CD8-positive, alpha-beta memory T cell (primary cell): ENCODE data around the gene NAE1. TPM values are rescaled to one million over a fixed set of nuclear protein-coding genes. Genes with fewer than 3 reads are reported as not detected.

Experiments used
- CTCF ChIA-PET: fragments of 350-600 bp; sonication (Branson Sonifier 250); formaldehyde crosslinking; loops from one replicate; lab custom pipeline; 2021; ENCODE audit warnings: antibody characterized with exemption; lab: Charles Lee
- POLR2A ChIA-PET: fragments of 350-600 bp; sonication (Branson Sonifier 250); formaldehyde crosslinking; loops from one replicate; lab custom pipeline; 2021; ENCODE audit warnings: antibody characterized with exemption; lab: Charles Lee
- DNase-seq, 5 donors: peaks; one replicate each; pipeline versions ENCODE4 v3.0.0 to v3.0.0-alpha.2; 2020 to 2022; ENCODE audit warnings: mixed read lengths in 1 of 5
- H3K27ac ChIP-seq: one replicate; pipeline ENCODE4 v1.7.0; 2013; ENCODE audit warnings: low read depth, mild to moderate bottlenecking, low read length, moderate library complexity
- H3K27me3 ChIP-seq: 2 replicates; pipeline ENCODE4 v1.7.0; 2013; ENCODE audit warnings: low read length, mild to moderate bottlenecking; ENCODE audit not compliant: insufficient read depth, poor library complexity, severe bottlenecking
- H3K36me3 ChIP-seq: 2 replicates; pipeline ENCODE4 v1.7.0; 2013; ENCODE audit warnings: mild to moderate bottlenecking, low read length, moderate library complexity; ENCODE audit not compliant: insufficient read depth
- H3K4me1 ChIP-seq: 2 replicates; pipeline ENCODE4 v1.7.0; 2013; ENCODE audit warnings: mild to moderate bottlenecking, low read length, moderate library complexity; ENCODE audit not compliant: insufficient read depth
- H3K4me3 ChIP-seq: 2 replicates; pipeline ENCODE4 v1.7.0; 2013; ENCODE audit warnings: mild to moderate bottlenecking, low read length
- H3K9me3 ChIP-seq: 2 replicates; pipeline ENCODE4 v1.7.0; 2013; ENCODE audit warnings: mild to moderate bottlenecking, low read length
- H3K27ac Mint-ChIP-seq, 8 donors: one replicate each; pipeline ENCODE4 v1.8.0; 2020 to 2021; ENCODE audit warnings: mixed read lengths in 8 of 8, mild to moderate bottlenecking in 6 of 8, inconsistent platforms in 3 of 8, moderate library complexity in 3 of 8
- H3K27me3 Mint-ChIP-seq, 2 donors: one replicate each; pipeline ENCODE4 v1.8.0; 2020 to 2021; ENCODE audit warnings: mixed read lengths in 2 of 2, mild to moderate bottlenecking in 1 of 2, moderate library complexity in 1 of 2
- H3K36me3 Mint-ChIP-seq, 3 donors: one replicate each; pipeline ENCODE4 v1.8.0; 2020 to 2021; ENCODE audit warnings: mixed read lengths in 3 of 3, inconsistent platforms in 1 of 3, mild to moderate bottlenecking in 1 of 3
- H3K4me1 Mint-ChIP-seq, 3 donors: one replicate each; pipeline ENCODE4 v1.8.0; 2020 to 2021; ENCODE audit warnings: mixed read lengths in 3 of 3, inconsistent platforms in 1 of 3, mild to moderate bottlenecking in 1 of 3
- H3K4me3 Mint-ChIP-seq, 7 donors: one replicate each; pipeline ENCODE4 v1.8.0; 2020 to 2021; ENCODE audit warnings: mixed read lengths in 7 of 7, mild to moderate bottlenecking in 6 of 7, moderate library complexity in 4 of 7, inconsistent platforms in 2 of 7
- H3K9me3 Mint-ChIP-seq, 5 donors: one replicate each; pipeline ENCODE4 v1.8.0; 2020 to 2022; ENCODE audit warnings: mixed read lengths in 5 of 5, mild to moderate bottlenecking in 3 of 5, moderate library complexity in 2 of 5, inconsistent platforms in 1 of 5
- polyA plus RNA-seq: library from polyadenylated mRNA; unstranded; fragments of 300-500 nt; fragmentation: Illumina TruSeq; gene quantifications from one replicate; pipeline ENCODE4 v1.2.3, GENCODE V29; 2021
- total RNA-seq, 2 experiments: library from RNA; stranded (reverse); gene quantifications; one replicate each; pipeline ENCODE4 v1.2.3, GENCODE V29; 2021

NAE1 gene
- total and polyA plus RNA-seq, 3 experiments from 2014 or later = 76.6 to 110 (median 105) TPM

- H3K4me1 ChIP-seq = no peaks in the 10 kb centered on the region
- H3K9me3 ChIP-seq = no peaks in the 10 kb centered on the region
- no peak overlapping the region for H3K27ac ChIP-seq
- peaks cover 0 to 11% (median 3%) of the 10 kb centered on the region in 3 donors for H3K36me3 Mint-ChIP-seq
- ChIA-PET POLR2A (no interaction called here), CTCF (no interaction called here)
- no peak for DNase-seq
- H3K27ac Mint-ChIP-seq = no peak overlapping the region
- H3K4me1 Mint-ChIP-seq = no peaks in the 10 kb centered on the region
- no peak overlapping the region for H3K4me3 ChIP-seq
- H3K36me3 ChIP-seq = no peaks in the 10 kb centered on the region
- H3K4me3 Mint-ChIP-seq = no peak overlapping the region
- H3K27me3 Mint-ChIP-seq = peaks cover 0 to 1% of the 10 kb centered on the region in 2 donors
- H3K9me3 Mint-ChIP-seq = peaks cover 0 to 1% (median 0%) of the 10 kb centered on the region in 5 donors
- no peaks in the 10 kb centered on the region for H3K27me3 ChIP-seq
Measured at GRCh38 chr16:66774981-66775380, 55.8 kb downstream of the NAE1 start.

- no peaks in the 10 kb centered on the region for H3K9me3 ChIP-seq
- Mint-ChIP-seq H3K36me3 (no peaks in the 10 kb centered on the region), H3K27ac (no peak overlapping the region), H3K27me3 (peaks cover 1 to 2% of the 10 kb centered on the region in 2 donors), H3K4me3 (no peak overlapping the region), H3K4me1 (no peaks in the 10 kb centered on the region), H3K9me3 (no peaks in the 10 kb centered on the region)
- H3K27ac ChIP-seq = no peak overlapping the region
- H3K4me3 ChIP-seq = no peak overlapping the region
- H3K36me3 ChIP-seq = no peaks in the 10 kb centered on the region
- DNase-seq = no peak
- no peaks in the 10 kb centered on the region for H3K27me3 ChIP-seq
- CTCF ChIA-PET = no interaction called here
- no peaks in the 10 kb centered on the region for H3K4me1 ChIP-seq
- POLR2A ChIA-PET = no interaction called here
Measured at GRCh38 chr16:66758086-66758485, 72.7 kb downstream of the NAE1 start.

- Histone ChIP-seq H3K36me3 (no peaks in the 10 kb centered on the region), H3K27me3 (no peaks in the 10 kb centered on the region), H3K4me1 (peaks cover 17% of the 10 kb centered on the region), H3K27ac (no peak overlapping the region), H3K4me3 (no peak overlapping the region), H3K9me3 (no peaks in the 10 kb centered on the region)
- Mint-ChIP-seq H3K36me3 (peaks cover 0 to 11% (median 0%) of the 10 kb centered on the region in 3 donors), H3K27me3 (peaks cover 8 to 14% of the 10 kb centered on the region in 2 donors), H3K4me1 (peaks cover 16 to 19% (median 18%) of the 10 kb centered on the region in 3 donors), H3K9me3 (no peaks in the 10 kb centered on the region), H3K4me3 (no peak overlapping the region), H3K27ac (no peak overlapping the region)
- ChIA-PET CTCF (interaction anchor here (1.3 kb wide), 1 partner anchor 348 kb away, joined by 4 read pairs; no protein-coding TSS in a partner anchor), POLR2A (no interaction called here)
- no peak for DNase-seq
Measured at GRCh38 chr16:66754819-66755218, 76.0 kb downstream of the NAE1 start.

- H3K27me3 Mint-ChIP-seq = peaks cover 8 to 14% of the 10 kb centered on the region in 2 donors
- peaks cover 23% of the 10 kb centered on the region for H3K4me1 ChIP-seq
- H3K36me3 Mint-ChIP-seq = peaks cover 0 to 16% (median 0%) of the 10 kb centered on the region in 3 donors
- H3K27ac Mint-ChIP-seq = no peak overlapping the region
- no peak for DNase-seq
- H3K4me3 ChIP-seq = no peak overlapping the region
- peaks cover 22 to 25% (median 24%) of the 10 kb centered on the region in 3 donors for H3K4me1 Mint-ChIP-seq
- ChIA-PET POLR2A (no interaction called here), CTCF (interaction anchor here (1.3 kb wide), 1 partner anchor 347 kb away, joined by 4 read pairs; no protein-coding TSS in a partner anchor)
- no peaks in the 10 kb centered on the region for H3K27me3 ChIP-seq
- H3K27ac ChIP-seq = no peak overlapping the region
- H3K36me3 ChIP-seq = peaks cover under 1% of the 10 kb centered on the region
- no peaks in the 10 kb centered on the region for H3K9me3 ChIP-seq
- H3K4me3 Mint-ChIP-seq = no peak overlapping the region
- H3K9me3 Mint-ChIP-seq = no peaks in the 10 kb centered on the region
Measured at GRCh38 chr16:66754211-66754610, 76.6 kb downstream of the NAE1 start.

- H3K27me3 Mint-ChIP-seq = peaks cover 8 to 14% of the 10 kb centered on the region in 2 donors
- Histone ChIP-seq H3K36me3 (peaks cover 4% of the 10 kb centered on the region), H3K27ac (no peak overlapping the region), H3K4me1 (peaks cover 27% of the 10 kb centered on the region), H3K9me3 (no peaks in the 10 kb centered on the region), H3K27me3 (no peaks in the 10 kb centered on the region), H3K4me3 (no peak overlapping the region)
- H3K27ac Mint-ChIP-seq = peak overlapping the region in 1 of 8 donors; percentile 51
- peaks cover 32 to 35% (median 35%) of the 10 kb centered on the region in 3 donors for H3K4me1 Mint-ChIP-seq
- POLR2A ChIA-PET = interaction anchor here (0.5 to 0.6 kb wide), 2 partner anchors 126 to 1564 kb away, joined by 3 to 9 read pairs; no protein-coding TSS in a partner anchor
- peaks cover 0 to 26% (median 0%) of the 10 kb centered on the region in 3 donors for H3K36me3 Mint-ChIP-seq
- DNase-seq = no peak
- H3K9me3 Mint-ChIP-seq = no peaks in the 10 kb centered on the region
- CTCF ChIA-PET = interaction anchor here (1.4 to 2.9 kb wide), 4 partner anchors 12 to 276 kb away, joined by 3 to 14 read pairs (median 4); no protein-coding TSS in a partner anchor
- H3K4me3 Mint-ChIP-seq = peak overlapping the region in 3 of 7 donors; percentile 79 to 94 (median 92)
Measured at GRCh38 chr16:66752958-66753357, 77.8 kb downstream of the NAE1 start.

Other genes with a start within 250 kb of the NAE1 start
- 10 to 100 TPM; 68.0 to 71.8 TPM for gene CMTM3, start 226.3 kb downstream of the NAE1 start, total RNA-seq
- 131 TPM for gene CMTM3, start 226.3 kb downstream of the NAE1 start, polyA plus RNA-seq
- gene CMTM4, start 134.2 kb downstream of the NAE1 start, total RNA-seq = 1 to 10 TPM; 4.1 to 4.4 TPM
- 0.20 TPM for gene CMTM4, start 134.2 kb downstream of the NAE1 start, polyA plus RNA-seq
- gene DYNC1LI2, start 79.4 kb downstream of the NAE1 start, total RNA-seq = 10 to 100 TPM; 50.5 to 53.8 TPM
- 35.0 TPM for gene DYNC1LI2, start 79.4 kb downstream of the NAE1 start, polyA plus RNA-seq
- gene TERB1, start 29.4 kb downstream of the NAE1 start, total RNA-seq = under 1 TPM in 1 of 2 experiments, not detected in 1; 0.20 TPM
- not detected for gene TERB1, start 29.4 kb downstream of the NAE1 start, polyA plus RNA-seq
- not detected for gene CA7, start 13.4 kb upstream of the NAE1 start, total RNA-seq
- not detected for gene CA7, start 13.4 kb upstream of the NAE1 start, polyA plus RNA-seq
- 10 to 100 TPM; 20.0 to 25.4 TPM for gene PDP2, start 49.5 kb upstream of the NAE1 start, total RNA-seq
- 4.5 TPM for gene PDP2, start 49.5 kb upstream of the NAE1 start, polyA plus RNA-seq
- gene CDH16, start 87.9 kb upstream of the NAE1 start, total RNA-seq = not detected
- gene CDH16, start 87.9 kb upstream of the NAE1 start, polyA plus RNA-seq = not detected
- under 1 TPM; 0.60 to 0.88 TPM for gene RRAD, start 94.6 kb upstream of the NAE1 start, total RNA-seq
- gene RRAD, start 94.6 kb upstream of the NAE1 start, polyA plus RNA-seq = not detected
- 100 to 1,000 TPM; 164 to 176 TPM for gene CIAO2B, start 103.4 kb upstream of the NAE1 start, total RNA-seq
- gene CIAO2B, start 103.4 kb upstream of the NAE1 start, polyA plus RNA-seq = 132 TPM
- gene CES2, start 104.5 kb upstream of the NAE1 start, total RNA-seq = 10 to 100 TPM; 23.5 to 23.8 TPM
- 26.6 TPM for gene CES2, start 104.5 kb upstream of the NAE1 start, polyA plus RNA-seq
- gene CES3, start 130.3 kb upstream of the NAE1 start, total RNA-seq = under 1 TPM; 0.16 to 0.24 TPM
- gene CES3, start 130.3 kb upstream of the NAE1 start, polyA plus RNA-seq = not detected
- gene CES4A, start 157.6 kb upstream of the NAE1 start, total RNA-seq = 1 to 10 TPM; 4.2 to 5.1 TPM
- 1.7 TPM for gene CES4A, start 157.6 kb upstream of the NAE1 start, polyA plus RNA-seq
- gene CBFB, start 198.2 kb upstream of the NAE1 start, total RNA-seq = 100 to 1,000 TPM; 132 to 141 TPM
- gene CBFB, start 198.2 kb upstream of the NAE1 start, polyA plus RNA-seq = 100 TPM